Hepatocyte (in vitro differentiated cells): Measurements from ENCODE around the gene ITFG1. TPM values are rescaled to one million over a fixed set of nuclear protein-coding genes. Genes with fewer than 3 reads are reported as not detected.
"Not testable (repeated sequence)": the region's sequence is repeated elsewhere in the genome, so short reads cannot be mapped to it uniquely, and the experiment has no call there.

Experiments
- DNase-seq: peaks from one replicate; pipeline ENCODE4 v3.0.0-alpha.2; 2016; ENCODE audit warnings: low spot score
- H2AFZ ChIP-seq: fragments of 200-600 bp; sonication (generic); 2 replicates; pipeline ENCODE4 v1.6.0; 2016; ENCODE audit warnings: antibody characterized with exemption, mild to moderate bottlenecking
- H3K27ac ChIP-seq: fragments of 200-600 bp; sonication (generic); 2 replicates; pipeline ENCODE4 v1.5.1; 2016; ENCODE audit warnings: mild to moderate bottlenecking
- H3K27me3 ChIP-seq: fragments of 200-600 bp; sonication (generic); 2 replicates; pipeline ENCODE4 v1.6.1; 2016
- H3K36me3 ChIP-seq: fragments of 200-600 bp; sonication (generic); replicated peaks from 2 replicates; pipeline ENCODE4 v1.5.1; 2016; ENCODE audit warnings: low read depth; ENCODE audit not compliant: insufficient read depth
- H3K4me1 ChIP-seq: fragments of 200-600 bp; sonication (generic); 2 replicates; pipeline ENCODE4 v1.5.1; 2016; ENCODE audit warnings: mild to moderate bottlenecking, moderate library complexity; ENCODE audit not compliant: insufficient read depth
- H3K4me2 ChIP-seq: fragments of 200-600 bp; sonication (generic); 2 replicates; pipeline ENCODE4 v1.6.0; 2016
- H3K4me3 ChIP-seq: fragments of 200-600 bp; sonication (generic); 2 replicates; pipeline ENCODE4 v1.5.1; 2016; ENCODE audit warnings: mild to moderate bottlenecking
- H3K79me2 ChIP-seq: fragments of 200-600 bp; sonication (generic); 2 replicates; pipeline ENCODE4 v1.6.0; 2017; ENCODE audit warnings: mild to moderate bottlenecking
- H3K9me2 ChIP-seq: fragments of 200-600 bp; sonication (generic); replicated peaks from 2 replicates; pipeline ENCODE4 v1.6.0; 2017; ENCODE audit warnings: mild to moderate bottlenecking; ENCODE audit not compliant: insufficient read depth
- H3K9me3 ChIP-seq: fragments of 200-600 bp; sonication (generic); 2 replicates; pipeline ENCODE4 v1.5.1; 2016; ENCODE audit warnings: low read depth, mild to moderate bottlenecking
- H4K20me1 ChIP-seq: fragments of 200-600 bp; sonication (generic); 2 replicates; pipeline ENCODE4 v1.6.0; 2016; ENCODE audit warnings: mild to moderate bottlenecking; ENCODE audit not compliant: insufficient read depth, poor library complexity, severe bottlenecking
- EZH2 ChIP-seq: fragments of 200-600 bp; sonication (generic); IDR thresholded peaks from 2 replicates; pipeline ENCODE4 v1.6.1; 2016; ENCODE audit warnings: antibody characterized with exemption, mild to moderate bottlenecking, borderline replicate concordance
- EZH2phosphoT487 ChIP-seq: fragments of 200-600 bp; sonication (generic); IDR thresholded peaks from one replicate; pipeline ENCODE4 v1.6.1; 2018; ENCODE audit warnings: antibody characterized with exemption, mild to moderate bottlenecking, low read depth, moderate library complexity; ENCODE audit not compliant: unreplicated experiment, severe bottlenecking
- WGBS: methylation state at CpG from one replicate; pipeline ENCODE4 v1.1.6; 2016; ENCODE audit warnings: low lambda C conversion rate; ENCODE audit errors: missing lambda C conversion rate; 5-methylcytosine and 5-hydroxymethylcytosine counted together
- polyA plus RNA-seq: library from polyadenylated mRNA; unstranded; fragments of >200 nt; fragmentation: Nextera tagmentation; extraction: Ambion mirVana; gene quantifications from 2 replicates; pipeline ENCODE4 v1.2.1, GENCODE V29; 2016
- total RNA-seq: library from RNA; depleted of rRNA; stranded (reverse); fragments of >200 nt; gene quantifications from 2 replicates; pipeline ENCODE4 v1.2.3, GENCODE V29; 2014
- TF ChIP-seq, protein P1 (sequence below): fragments of 200-600 bp; sonication (generic); IDR thresholded peaks from 2 replicates; pipeline ENCODE4 v1.5.1; 2016; ENCODE audit warnings: antibody characterized with exemption, mild to moderate bottlenecking; ENCODE audit not compliant: poor library complexity

ITFG1 gene
- total and polyA plus RNA-seq, 2 experiments from 2014 or later: 87.8 to 91.4 TPM

DNA sequence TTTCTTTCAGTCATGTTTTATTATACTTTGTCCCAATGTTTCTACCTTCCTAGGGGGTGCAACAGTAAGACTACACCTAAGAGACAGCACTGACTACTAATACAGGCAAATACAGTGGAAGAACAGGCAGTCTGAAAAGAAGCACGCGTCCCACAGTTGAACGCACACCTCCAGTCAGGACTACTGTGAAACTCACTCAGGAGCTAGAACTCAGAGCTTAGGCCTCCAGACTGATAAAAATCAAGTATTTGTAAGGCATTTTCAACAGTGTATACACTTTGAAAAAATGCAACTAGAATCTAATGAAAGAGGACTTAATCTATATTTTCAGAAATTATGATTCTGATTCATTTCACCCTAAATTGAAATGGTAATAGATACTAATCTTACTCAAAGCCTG, 14.4 kb downstream of the ITFG1 start:
- DNase-seq: no peak
- Histone ChIP-seq H3K4me1 (peaks cover 4% of the 10 kb centered on the region), H3K4me2 (no peak overlapping the region), H3K36me3 (no peaks in the 10 kb centered on the region), H3K4me3 (no peak overlapping the region), H4K20me1 (no peaks in the 10 kb centered on the region), H3K27me3 (no peaks in the 10 kb centered on the region), H3K79me2 (peaks cover 11% of the 10 kb centered on the region), H3K27ac (no peak overlapping the region), H2AFZ (no peak overlapping the region), H3K9me2 (no peaks in the 10 kb centered on the region), H3K9me3 (no peaks in the 10 kb centered on the region)
- 97% methylated on average over 3 of the region's 3 CpGs for WGBS
- no peak for TF ChIP-seq EZH2
- TF ChIP-seq, protein P1, sequence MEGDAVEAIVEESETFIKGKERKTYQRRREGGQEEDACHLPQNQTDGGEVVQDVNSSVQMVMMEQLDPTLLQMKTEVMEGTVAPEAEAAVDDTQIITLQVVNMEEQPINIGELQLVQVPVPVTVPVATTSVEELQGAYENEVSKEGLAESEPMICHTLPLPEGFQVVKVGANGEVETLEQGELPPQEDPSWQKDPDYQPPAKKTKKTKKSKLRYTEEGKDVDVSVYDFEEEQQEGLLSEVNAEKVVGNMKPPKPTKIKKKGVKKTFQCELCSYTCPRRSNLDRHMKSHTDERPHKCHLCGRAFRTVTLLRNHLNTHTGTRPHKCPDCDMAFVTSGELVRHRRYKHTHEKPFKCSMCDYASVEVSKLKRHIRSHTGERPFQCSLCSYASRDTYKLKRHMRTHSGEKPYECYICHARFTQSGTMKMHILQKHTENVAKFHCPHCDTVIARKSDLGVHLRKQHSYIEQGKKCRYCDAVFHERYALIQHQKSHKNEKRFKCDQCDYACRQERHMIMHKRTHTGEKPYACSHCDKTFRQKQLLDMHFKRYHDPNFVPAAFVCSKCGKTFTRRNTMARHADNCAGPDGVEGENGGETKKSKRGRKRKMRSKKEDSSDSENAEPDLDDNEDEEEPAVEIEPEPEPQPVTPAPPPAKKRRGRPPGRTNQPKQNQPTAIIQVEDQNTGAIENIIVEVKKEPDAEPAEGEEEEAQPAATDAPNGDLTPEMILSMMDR: no peak
- TF ChIP-seq EZH2phosphoT487: no peak

DNA sequence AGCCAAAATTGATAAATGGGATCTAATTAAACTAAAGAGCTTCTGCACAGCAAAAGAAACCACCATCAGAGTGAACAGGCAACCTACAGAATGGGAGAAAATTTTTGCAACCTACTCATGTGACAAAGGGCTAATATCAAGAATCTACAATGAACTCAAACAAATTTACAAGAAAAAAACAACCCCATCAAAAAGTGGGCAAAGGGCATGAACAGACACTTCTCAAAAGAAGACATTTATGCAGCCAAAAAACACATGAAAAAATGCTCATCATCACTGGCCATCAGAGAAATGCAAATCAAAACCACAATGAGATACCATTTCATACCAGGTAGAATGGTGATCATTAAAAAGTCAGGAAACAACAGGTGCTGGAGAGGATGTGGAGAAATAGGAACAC, 18.0 kb downstream of the ITFG1 start:
- H3K79me2 ChIP-seq: peaks cover 16% of the 10 kb centered on the region
- H3K9me2 ChIP-seq, DNase-seq, H3K36me3 ChIP-seq, H2AFZ ChIP-seq, H3K4me2 ChIP-seq, H3K9me3 ChIP-seq, H4K20me1 ChIP-seq, H3K4me3 ChIP-seq, H3K27me3 ChIP-seq, H3K27ac ChIP-seq, H3K4me1 ChIP-seq: not testable (repeated sequence)

DNA sequence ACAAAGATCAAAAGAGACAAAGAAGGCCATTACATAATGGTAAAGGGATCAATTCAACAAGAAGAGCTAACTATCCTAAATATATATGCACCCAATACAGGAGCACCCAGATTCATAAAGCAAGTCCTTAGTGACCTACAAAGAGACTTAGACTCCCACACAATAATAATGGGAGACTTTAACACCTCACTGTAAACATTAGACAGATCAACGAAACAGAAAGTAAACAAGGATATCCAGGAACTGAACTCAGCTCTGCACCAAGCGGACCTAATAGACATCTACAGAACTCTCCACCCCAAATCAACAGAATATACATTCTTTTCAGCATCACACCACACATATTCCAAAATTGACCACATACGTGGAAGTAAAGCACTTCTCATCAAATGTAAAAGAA, 20.8 kb downstream of the ITFG1 start:
- not testable (repeated sequence) for H3K4me2 ChIP-seq, H3K4me3 ChIP-seq, H3K27ac ChIP-seq, H3K36me3 ChIP-seq, H3K9me2 ChIP-seq, H3K27me3 ChIP-seq, H3K9me3 ChIP-seq, DNase-seq, H4K20me1 ChIP-seq, H3K4me1 ChIP-seq, H2AFZ ChIP-seq
- peaks cover 16% of the 10 kb centered on the region for H3K79me2 ChIP-seq
- 90% methylated on average over 3 of the region's 3 CpGs for WGBS

DNA sequence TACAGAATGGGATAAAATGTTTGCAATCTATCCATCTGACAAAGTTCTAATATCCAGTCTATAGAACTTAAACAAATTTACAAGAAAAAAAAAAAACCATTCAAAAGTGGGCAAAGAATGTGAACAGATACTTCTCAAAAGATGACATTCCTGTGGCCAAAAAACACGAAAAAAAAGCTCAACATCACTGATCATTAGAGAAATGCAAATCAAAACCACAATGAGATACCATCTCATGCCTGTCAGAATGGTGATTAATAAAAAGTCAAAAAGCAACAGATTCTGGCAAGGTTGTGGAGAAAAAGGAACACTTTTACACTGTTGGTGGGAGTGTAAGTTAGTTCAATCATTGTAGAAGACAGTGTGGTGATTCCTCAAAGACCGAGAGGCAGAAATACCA, 26.6 kb downstream of the ITFG1 start:
- H3K79me2 ChIP-seq: peaks cover 14% of the 10 kb centered on the region
- not testable (repeated sequence) for H4K20me1 ChIP-seq, H3K9me2 ChIP-seq, H3K9me3 ChIP-seq, H3K36me3 ChIP-seq, H3K4me2 ChIP-seq, H3K4me3 ChIP-seq, DNase-seq, H3K27ac ChIP-seq, H3K27me3 ChIP-seq, H3K4me1 ChIP-seq, H2AFZ ChIP-seq
- 94% methylated on average over 2 of the region's 2 CpGs for WGBS

DNA sequence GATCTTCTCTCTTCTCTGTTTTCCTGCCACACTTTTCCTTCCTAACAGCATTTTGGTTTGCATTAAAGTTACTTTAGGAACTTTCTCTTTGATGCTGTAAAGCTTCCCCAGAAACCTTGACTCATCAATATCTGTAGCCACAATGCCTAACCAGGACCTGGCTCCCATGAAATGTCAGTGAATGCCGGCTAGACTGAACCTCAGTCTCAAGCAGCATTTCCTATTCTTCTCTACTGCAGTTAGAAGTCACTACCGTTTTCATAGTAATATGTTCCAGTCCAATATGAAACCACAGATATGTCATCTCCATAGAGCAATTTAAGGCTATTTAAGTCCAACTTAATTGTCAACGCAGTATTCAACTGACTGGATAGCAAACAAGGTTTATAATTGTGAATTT, 28.9 kb downstream of the ITFG1 start:
- Histone ChIP-seq H3K36me3 (peaks cover 8% of the 10 kb centered on the region), H3K4me1 (no peaks in the 10 kb centered on the region), H3K9me3 (no peaks in the 10 kb centered on the region), H4K20me1 (no peaks in the 10 kb centered on the region), H3K27me3 (no peaks in the 10 kb centered on the region), H3K4me3 (no peak overlapping the region), H2AFZ (no peak overlapping the region), H3K4me2 (no peak overlapping the region), H3K79me2 (peaks cover 10% of the 10 kb centered on the region), H3K9me2 (no peaks in the 10 kb centered on the region), H3K27ac (no peak overlapping the region)
- no peak for DNase-seq
- 94% methylated on average over 3 of the region's 3 CpGs for WGBS
- TF ChIP-seq EZH2 (no peak), EZH2phosphoT487 (no peak)
- TF ChIP-seq, protein P1: no peak
